OCI-LY7 (cell line): ENCODE measurements around the gene SDF2. TPM values are rescaled to one million over a fixed set of nuclear protein-coding genes. Genes with fewer than 3 reads are reported as not detected.

ENCODE experiments used
- Bru-seq: library from RNA; stranded (reverse); fragments of 400-500 nt; gene quantifications from one replicate; lab custom pipeline; 2021; lab: Mats Ljungman, UMichigan
- BruChase-seq, 2 experiments: library from RNA; stranded (reverse); fragments of 400-500 nt; gene quantifications; one replicate each; lab custom pipeline; 2021; lab: Mats Ljungman, UMichigan
- BruUV-seq: library from RNA; stranded (reverse); fragments of 400-500 nt; replicated peaks from 2 replicates; lab custom pipeline; 2021; lab: Mats Ljungman, UMichigan
- CTCF ChIA-PET: fragments of 300-600 bp; sonication (Branson Sonifier 250); formaldehyde crosslinking; loops from one replicate; lab custom pipeline; 2022; ENCODE audit warnings: antibody characterized with exemption; ENCODE audit not compliant: unreplicated experiment; lab: Charles Lee
- POLR2A ChIA-PET: fragments of 300-600 bp; sonication (Branson Sonifier 250); formaldehyde crosslinking; loops from one replicate; lab custom pipeline; 2022; ENCODE audit warnings: antibody characterized with exemption; lab: Charles Lee
- DNase-seq: peaks from one replicate; pipeline ENCODE4 v3.0.0-alpha.2; 2015; ENCODE audit warnings: low spot score
- H2AFZ ChIP-seq: fragments of 200-600 bp; sonication (generic), shearing (Covaris generic); 2 replicates; pipeline ENCODE4 v1.6.1; 2014; ENCODE audit warnings: mild to moderate bottlenecking, antibody characterized with exemption, low read length, moderate library complexity
- H3K27ac ChIP-seq: fragments of 200-600 bp; sonication (generic); 2 replicates; pipeline ENCODE4 v1.5.1; 2014; ENCODE audit warnings: mixed run types, low read depth, mild to moderate bottlenecking, moderate library complexity, low read length, inconsistent platforms; ENCODE audit not compliant: poor library complexity, severe bottlenecking
- H3K36me3 ChIP-seq: fragments of 200-600 bp; sonication (generic); 2 replicates; pipeline ENCODE4 v1.6.1; 2014; ENCODE audit warnings: mild to moderate bottlenecking, antibody characterized with exemption, low read length, moderate library complexity, mixed read lengths; ENCODE audit not compliant: insufficient read depth
- H3K4me1 ChIP-seq: fragments of 200-600 bp; sonication (generic); 2 replicates; pipeline ENCODE4 v1.5.1; 2014; ENCODE audit warnings: mild to moderate bottlenecking, low read length; ENCODE audit not compliant: insufficient read depth, poor library complexity, severe bottlenecking
- H3K4me2 ChIP-seq: fragments of 200-600 bp; sonication (generic); 2 replicates; pipeline ENCODE4 v1.6.1; 2014; ENCODE audit warnings: mild to moderate bottlenecking, low read length
- H3K4me3 ChIP-seq: fragments of 200-600 bp; sonication (generic); 2 replicates; pipeline ENCODE4 v1.5.1; 2014; ENCODE audit warnings: mild to moderate bottlenecking, low read depth, low read length; ENCODE audit not compliant: poor library complexity, severe bottlenecking
- H3K79me2 ChIP-seq: fragments of 200-600 bp; sonication (generic); 2 replicates; pipeline ENCODE4 v1.6.1; 2016; ENCODE audit warnings: low read depth, mild to moderate bottlenecking, low read length, moderate library complexity, mixed read lengths; ENCODE audit not compliant: insufficient read depth
- H3K9me2 ChIP-seq: fragments of 200-600 bp; sonication (generic); 2 replicates; pipeline ENCODE4 v1.6.1; 2016; ENCODE audit warnings: mild to moderate bottlenecking, low read length, mixed read lengths; ENCODE audit not compliant: insufficient read depth
- H3K9me3 ChIP-seq: fragments of 200-600 bp; sonication (generic); 2 replicates; pipeline ENCODE4 v1.6.1; 2014; ENCODE audit warnings: mild to moderate bottlenecking, mixed run types, low read length, mixed read lengths
- H4K20me1 ChIP-seq: fragments of 200-600 bp; sonication (generic); 2 replicates; pipeline ENCODE4 v1.6.1; 2014; ENCODE audit warnings: mild to moderate bottlenecking, antibody characterized with exemption, low read length, moderate library complexity, mixed read lengths; ENCODE audit not compliant: insufficient read depth
- EZH2phosphoT487 ChIP-seq: fragments of 200-600 bp; sonication (generic); IDR thresholded peaks from 2 replicates; pipeline ENCODE4 v1.6.1; 2018; ENCODE audit warnings: low read depth, borderline replicate concordance, mild to moderate bottlenecking, mixed run types, antibody characterized with exemption, low read length, moderate library complexity, mixed read lengths
- intact Hi-C: fragments of 100-400 bp; cut with micrococcal nuclease; formaldehyde crosslinking; loops from one replicate; pipeline ENCODE4 v1.10.0; 2022; ENCODE audit not compliant: unreplicated experiment
- long read RNA-seq: library from polyadenylated mRNA; stranded (forward); transcript quantifications from one replicate; pipeline ENCODE4 v2.0.0, GENCODE V29; 2022
- total RNA-seq, 2 experiments: library from RNA; depleted of rRNA in 1 of 2; stranded (reverse); fragments of >200 nt in 1 of 2; shearing (Covaris generic) in 1 of 2; gene quantifications; 2 replicates each; pipeline ENCODE4 v1.2.3, GENCODE V29; 2014 to 2022
- TF ChIP-seq, protein P1 (sequence below): fragments of 200-600 bp; sonication (generic); conservative IDR thresholded peaks from 2 replicates; pipeline ENCODE4 v1.5.1; 2014; ENCODE audit warnings: mild to moderate bottlenecking, antibody characterized with exemption, low read length, moderate library complexity, mixed read lengths

SDF2 gene, protein sequence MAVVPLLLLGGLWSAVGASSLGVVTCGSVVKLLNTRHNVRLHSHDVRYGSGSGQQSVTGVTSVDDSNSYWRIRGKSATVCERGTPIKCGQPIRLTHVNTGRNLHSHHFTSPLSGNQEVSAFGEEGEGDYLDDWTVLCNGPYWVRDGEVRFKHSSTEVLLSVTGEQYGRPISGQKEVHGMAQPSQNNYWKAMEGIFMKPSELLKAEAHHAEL
- 31.2 and 31.8 TPM in 2 replicates for total RNA-seq (2014; rRNA removed; shearing (Covaris generic))
- 32.9 and 38.6 TPM in 2 replicates for total RNA-seq (2022)
- percentile 73 among the genes with signal in this experiment for Bru-seq, nascent RNA
- percentile 76 among the genes with signal in this experiment for BruChase-seq, experiment 1, labeled RNA remaining after a 6-hour chase
- percentile 81 among the genes with signal in this experiment for BruChase-seq, experiment 2, labeled RNA remaining after a 2-hour chase
- long read RNA-seq, transcript SDF2-201 (3 exons, 1,568 nt), result major isoform, 7 of 19 reads
- long read RNA-seq, transcript SDF2-210 (3 exons, 1,025 nt), result minor isoform, 6 of 19 reads
- long read RNA-seq, partial matches to known transcripts, result 0 of 19 reads
- long read RNA-seq, other reads (novel, unspliced or antisense), result 1 of 19 reads

- H3K79me2 ChIP-seq, result peaks cover 62% of the 10 kb centered on the region
- ChIA-PET POLR2A (interaction anchor here (0.7 to 3.1 kb wide), 12 partner anchors 10 to 111 kb away, joined by 3 to 17 read pairs (median 4); partner anchors contain the start of genes BLTP2, PROCA1 and RPL23A), CTCF (interaction anchor here (0.6 to 1.9 kb wide), 3 partner anchors 17 to 120 kb away, joined by 3 to 13 read pairs (median 3); partner anchors contain the start of gene BLTP2)
- H3K9me3 ChIP-seq, result peaks cover 2% of the 10 kb centered on the region; the same call in 1 of the 2 replicates
- H3K9me2 ChIP-seq, result no peaks in the 10 kb centered on the region
- no TSS peak for BruUV-seq
- peaks cover 57% of the 10 kb centered on the region for H3K36me3 ChIP-seq
- H3K27ac ChIP-seq, result peak within 1 kb of the TSS; percentile 88
- peak within 1 kb of the TSS; percentile 85 for H2AFZ ChIP-seq
- TF ChIP-seq EZH2phosphoT487, result no peak
- TF ChIP-seq, protein P1, sequence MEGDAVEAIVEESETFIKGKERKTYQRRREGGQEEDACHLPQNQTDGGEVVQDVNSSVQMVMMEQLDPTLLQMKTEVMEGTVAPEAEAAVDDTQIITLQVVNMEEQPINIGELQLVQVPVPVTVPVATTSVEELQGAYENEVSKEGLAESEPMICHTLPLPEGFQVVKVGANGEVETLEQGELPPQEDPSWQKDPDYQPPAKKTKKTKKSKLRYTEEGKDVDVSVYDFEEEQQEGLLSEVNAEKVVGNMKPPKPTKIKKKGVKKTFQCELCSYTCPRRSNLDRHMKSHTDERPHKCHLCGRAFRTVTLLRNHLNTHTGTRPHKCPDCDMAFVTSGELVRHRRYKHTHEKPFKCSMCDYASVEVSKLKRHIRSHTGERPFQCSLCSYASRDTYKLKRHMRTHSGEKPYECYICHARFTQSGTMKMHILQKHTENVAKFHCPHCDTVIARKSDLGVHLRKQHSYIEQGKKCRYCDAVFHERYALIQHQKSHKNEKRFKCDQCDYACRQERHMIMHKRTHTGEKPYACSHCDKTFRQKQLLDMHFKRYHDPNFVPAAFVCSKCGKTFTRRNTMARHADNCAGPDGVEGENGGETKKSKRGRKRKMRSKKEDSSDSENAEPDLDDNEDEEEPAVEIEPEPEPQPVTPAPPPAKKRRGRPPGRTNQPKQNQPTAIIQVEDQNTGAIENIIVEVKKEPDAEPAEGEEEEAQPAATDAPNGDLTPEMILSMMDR, result no peak
- peak; percentile 90 for DNase-seq
- H4K20me1 ChIP-seq, result peaks cover 3% of the 10 kb centered on the region; the same call in 1 of the 2 replicates
- H3K4me2 ChIP-seq, result peak within 1 kb of the TSS; percentile 84
- peak within 1 kb of the TSS; percentile 95 for H3K4me3 ChIP-seq
- peaks cover 22% of the 10 kb centered on the region for H3K4me1 ChIP-seq
- intact Hi-C loops, result no loop called here
Measured at GRCh38 chr17:28661635-28662526, at the start of gene SDF2, which contains the start of gene SUPT6H. SDF2 (minus strand) TSS chr17:28661906; CDS start chr17:28661876, 30 bp downstream. SUPT6H (plus strand) TSS chr17:28662205; CDS start chr17:28673402, 11,197 bp downstream.

- BruUV-seq, result no TSS peak
- Histone ChIP-seq H3K4me1 (peaks cover 27% of the 10 kb centered on the region), H4K20me1 (no peaks in the 10 kb centered on the region), H3K79me2 (no peaks in the 10 kb centered on the region), H3K36me3 (no peaks in the 10 kb centered on the region), H3K27ac (peak overlapping the region; percentile 27), H3K4me2 (peak overlapping the region; percentile 79), H3K4me3 (peak overlapping the region; percentile 68), H3K9me3 (no peaks in the 10 kb centered on the region), H2AFZ (peak overlapping the region; percentile 75), H3K9me2 (no peaks in the 10 kb centered on the region)
- intact Hi-C loops, result no loop called here
- CTCF ChIA-PET, result interaction anchor here (0.9 to 1.2 kb wide), 2 partner anchors 9 to 37 kb away, joined by 3 to 4 read pairs; partner anchors contain the start of gene RPL23A
- DNase-seq, result peak; percentile 85
- TF ChIP-seq, protein P1, result no peak
- TF ChIP-seq EZH2phosphoT487, result no peak
- POLR2A ChIA-PET, result interaction anchor here (0.6 to 1.8 kb wide), 8 partner anchors 9 to 140 kb away, joined by 3 to 18 read pairs (median 3); partner anchors contain the start of genes PIGS, RPL23A, SDF2 and SUPT6H
Measured at GRCh38 chr17:28710861-28711722, 49.4 kb upstream of the SDF2 start.
